ENCODE results near the gene DPH7.
"Not testable (repeated sequence)": the region's sequence is repeated elsewhere in the genome, so short reads cannot be mapped to it uniquely, and the experiment has no call there.

DPH7 gene

GRCh38 chr9:137545123-137545522 lies 33.6 kb downstream of the DPH7 start:
- no peak for DNase-seq (ENCODE audit: low spot score)

- no peak for DNase-seq (ENCODE audit: low spot score)
These were observed 34.5 kb downstream of the DPH7 start for GRCh38 chr9:137544176-137544760.

GRCh38 chr9:137543237-137543963 lies 35.3 kb downstream of the DPH7 start:
- no peak for DNase-seq (ENCODE audit: low spot score)

GRCh38 chr9:137542486-137542885 lies 36.2 kb downstream of the DPH7 start:
- no peak for DNase-seq (ENCODE audit: low spot score)

- DNase-seq (ENCODE audit: low spot score): no peak
These were observed 38.2 kb downstream of the DPH7 start for GRCh38 chr9:137540536-137540935.

- DNase-seq (ENCODE audit: low spot score): no peak
These were observed 40.7 kb downstream of the DPH7 start for GRCh38 chr9:137538058-137538457.

GRCh38 chr9:137536594-137537131 lies 42.1 kb downstream of the DPH7 start:
- not testable (repeated sequence) for DNase-seq (ENCODE audit: low spot score)

- DNase-seq (ENCODE audit: low spot score): no peak
These were observed 43.7 kb downstream of the DPH7 start for GRCh38 chr9:137535120-137535428.

- peak; percentile 39 for DNase-seq (ENCODE audit: low spot score)
These were observed 44.2 kb downstream of the DPH7 start for GRCh38 chr9:137534256-137535119.

- DNase-seq (ENCODE audit: low spot score): not testable (repeated sequence)
These were observed 45.7 kb downstream of the DPH7 start for GRCh38 chr9:137532891-137533468.

- no peak for DNase-seq (ENCODE audit: low spot score)
These were observed 47.5 kb downstream of the DPH7 start for GRCh38 chr9:137531099-137531765.

GRCh38 chr9:137530331-137530730 lies 48.4 kb downstream of the DPH7 start:
- no peak for DNase-seq (ENCODE audit: low spot score)

- DNase-seq (ENCODE audit: low spot score): no peak
These were observed 53.8 kb downstream of the DPH7 start for GRCh38 chr9:137524981-137525317.

- DNase-seq (ENCODE audit: low spot score): no peak
These were observed 54.4 kb downstream of the DPH7 start for GRCh38 chr9:137524161-137524980.

GRCh38 chr9:137522746-137523455 lies 55.8 kb downstream of the DPH7 start:
- DNase-seq (ENCODE audit: low spot score): no peak

- DNase-seq (ENCODE audit: low spot score): no peak
These were observed 57.2 kb downstream of the DPH7 start for GRCh38 chr9:137521405-137521985.

GRCh38 chr9:137520614-137521404 lies 57.9 kb downstream of the DPH7 start:
- no peak for DNase-seq (ENCODE audit: low spot score)

GRCh38 chr9:137519553-137519952 lies 59.2 kb downstream of the DPH7 start:
- DNase-seq (ENCODE audit: low spot score): no peak
